HPDE6-E6E7 (cell line): ENCODE data around the gene FOXP1.

Experiments
- DNase-seq: peaks from one replicate; pipeline ENCODE4 v3.0.0; 2011; ENCODE audit warnings: missing footprints; ENCODE audit errors: extremely low spot score

FOXP1 gene

GRCh38 chr3:71399478-71399877 lies 184.1 kb downstream of the FOXP1 start:
- no peak for DNase-seq

- no peak for DNase-seq
Observed at GRCh38 chr3:71398157-71398836, 185.2 kb downstream of the FOXP1 start.

- no peak for DNase-seq
Observed at GRCh38 chr3:71397726-71398125, 185.8 kb downstream of the FOXP1 start.

GRCh38 chr3:71397046-71397445 lies 186.5 kb downstream of the FOXP1 start:
- no peak for DNase-seq

GRCh38 chr3:71395927-71396695 lies 187.4 kb downstream of the FOXP1 start:
- no peak for DNase-seq

GRCh38 chr3:71395470-71395869 lies 188.1 kb downstream of the FOXP1 start:
- no peak for DNase-seq

GRCh38 chr3:71393745-71394144 lies 189.8 kb downstream of the FOXP1 start:
- no peak for DNase-seq

GRCh38 chr3:71393093-71393492 lies 190.4 kb downstream of the FOXP1 start:
- DNase-seq, result no peak

GRCh38 chr3:71392251-71392650 lies 191.3 kb downstream of the FOXP1 start:
- no peak for DNase-seq

- DNase-seq, result no peak
Observed at GRCh38 chr3:71391361-71391760, 192.2 kb downstream of the FOXP1 start.

- DNase-seq, result no peak
Observed at GRCh38 chr3:71389911-71390573, 193.5 kb downstream of the FOXP1 start.

GRCh38 chr3:71389191-71389590 lies 194.3 kb downstream of the FOXP1 start:
- no peak for DNase-seq

- no peak for DNase-seq
Observed at GRCh38 chr3:71388535-71389120, 194.9 kb downstream of the FOXP1 start.

- DNase-seq, result no peak
Observed at GRCh38 chr3:71387586-71387985, 195.9 kb downstream of the FOXP1 start.

GRCh38 chr3:71384837-71385716 lies 198.5 kb downstream of the FOXP1 start:
- no peak for DNase-seq

GRCh38 chr3:71384388-71384787 lies 199.1 kb downstream of the FOXP1 start:
- no peak for DNase-seq

- no peak for DNase-seq
Observed at GRCh38 chr3:71380096-71380495, 203.4 kb downstream of the FOXP1 start.

GRCh38 chr3:71378509-71378908 lies 205.0 kb downstream of the FOXP1 start:
- no peak for DNase-seq

- no peak for DNase-seq
Observed at GRCh38 chr3:71376911-71377310, 206.6 kb downstream of the FOXP1 start.

- no peak for DNase-seq
Observed at GRCh38 chr3:71376503-71376902, 207.0 kb downstream of the FOXP1 start.

- DNase-seq, result no peak
Observed at GRCh38 chr3:71374582-71374981, 208.9 kb downstream of the FOXP1 start.
